PC-3 (cell line): ENCODE measurements around the gene RIMKLB. TPM values are rescaled to one million over a fixed set of nuclear protein-coding genes. Genes with fewer than 3 reads are reported as not detected.

Source experiments
- ATAC-seq: fragments of 200-7000 bp; cut with Tn5 transposase; 2 replicates; pipeline ENCODE4 v1.9.1; 2020; ENCODE audit warnings: mild to moderate bottlenecking, moderate library complexity
- BruUV-seq: library from RNA; stranded (reverse); fragments of 400-500 nt; replicated peaks from 2 replicates; lab custom pipeline; 2021; lab: Mats Ljungman, UMichigan
- CTCF ChIA-PET: fragments of 300-600 bp; sonication (Branson Sonifier 250); formaldehyde crosslinking; loops from one replicate; lab custom pipeline; 2022; ENCODE audit warnings: antibody characterized with exemption; lab: Charles Lee
- POLR2A ChIA-PET: fragments of 300-600 bp; sonication (Branson Sonifier 250); formaldehyde crosslinking; loops from one replicate; lab custom pipeline; 2022; ENCODE audit warnings: antibody characterized with exemption; ENCODE audit not compliant: unreplicated experiment; lab: Charles Lee
- DNase-seq: peaks from one replicate; pipeline ENCODE4 v3.0.0-alpha.2; 2015
- H2AFZ ChIP-seq: fragments of 300-600 bp; sonication (generic); 2 replicates; pipeline ENCODE4 v1.6.0; 2016; ENCODE audit warnings: antibody characterized with exemption, low read length
- H3F3A ChIP-seq: fragments of 300-600 bp; sonication (generic); one replicate; pipeline ENCODE4 v1.6.0; 2017; ENCODE audit warnings: antibody characterized with exemption, low read length, control low read depth, mild to moderate bottlenecking; ENCODE audit not compliant: unreplicated experiment
- H3K27ac ChIP-seq: fragments of 300-600 bp; sonication (generic); 2 replicates; pipeline ENCODE4 v1.5.1; 2016; ENCODE audit warnings: mild to moderate bottlenecking, low read length
- H3K27me3 ChIP-seq: fragments of 300-600 bp; sonication (generic); 2 replicates; pipeline ENCODE4 v1.6.1; 2016; ENCODE audit warnings: low read length, mixed read lengths
- H3K36me3 ChIP-seq: fragments of 300-600 bp; sonication (generic); 2 replicates; pipeline ENCODE4 v1.6.1; 2016; ENCODE audit warnings: low read depth, mixed run types, low read length, mixed read lengths
- H3K4me1 ChIP-seq: fragments of 300-600 bp; sonication (generic); 2 replicates; pipeline ENCODE4 v1.5.1; 2016; ENCODE audit warnings: low read length; ENCODE audit not compliant: insufficient read depth
- H3K4me2 ChIP-seq: fragments of 300-600 bp; sonication (generic); 2 replicates; pipeline ENCODE4 v1.6.0; 2016; ENCODE audit warnings: low read length
- H3K4me3 ChIP-seq: fragments of 300-600 bp; sonication (generic); 2 replicates; pipeline ENCODE4 v1.5.1; 2016; ENCODE audit warnings: mild to moderate bottlenecking, low read length, mixed read lengths
- H3K79me2 ChIP-seq: fragments of 300-600 bp; sonication (generic); 2 replicates; pipeline ENCODE4 v1.6.1; 2017; ENCODE audit warnings: low read length, mixed read lengths
- H3K9ac ChIP-seq: fragments of 300-600 bp; sonication (generic); 2 replicates; pipeline ENCODE4 v1.6.0; 2016; ENCODE audit warnings: mild to moderate bottlenecking, low read length
- H3K9me2 ChIP-seq: fragments of 300-600 bp; sonication (generic); replicated peaks from 2 replicates; pipeline ENCODE4 v1.6.1; 2016; ENCODE audit warnings: mixed run types, low read length, mixed read lengths
- H3K9me3 ChIP-seq: fragments of 300-600 bp; sonication (generic); 2 replicates; pipeline ENCODE4 v1.6.1; 2016; ENCODE audit warnings: low read length, mixed read lengths
- H4K20me1 ChIP-seq: fragments of 300-600 bp; sonication (generic); 2 replicates; pipeline ENCODE4 v1.6.1; 2016; ENCODE audit warnings: low read length, mixed read lengths
- CTCF ChIP-seq: fragments of 300-600 bp; sonication (generic); conservative IDR thresholded peaks from 2 replicates; pipeline ENCODE4 v1.5.1; 2017; ENCODE audit warnings: antibody characterized with exemption, low read depth, mild to moderate bottlenecking, low read length
- EZH2 ChIP-seq: fragments of 300-600 bp; sonication (generic); IDR thresholded peaks from one replicate; pipeline ENCODE4 v1.6.1; 2017; ENCODE audit warnings: antibody characterized with exemption, mild to moderate bottlenecking, low read length; ENCODE audit not compliant: unreplicated experiment
- EZH2phosphoT487 ChIP-seq: fragments of 300-600 bp; sonication (generic); IDR thresholded peaks from 2 replicates; pipeline ENCODE4 v1.6.1; 2018; ENCODE audit warnings: mild to moderate bottlenecking, antibody characterized with exemption, low read length, borderline replicate concordance
- intact Hi-C: fragments of 100-400 bp; cut with micrococcal nuclease; formaldehyde crosslinking; loops from 2 replicates; pipeline ENCODE4 v1.9.0; 2023
- total RNA-seq: library from RNA; depleted of rRNA; stranded (reverse); fragments of >200 nt; gene quantifications from 2 replicates; pipeline ENCODE4 v1.2.3, GENCODE V29; 2014

Gene RIMKLB
- total RNA-seq, 1 experiment from 2014 or later = 1.3 TPM

GRCh38 chr12:8661751-8662150 is 36.0 kb upstream of the RIMKLB start:
- Histone ChIP-seq H3K36me3 (no peaks in the 10 kb centered on the region), H3K4me1 (no peaks in the 10 kb centered on the region), H3K9me2 (no peaks in the 10 kb centered on the region), H3K9me3 (no peaks in the 10 kb centered on the region), H3F3A (no peaks in the 10 kb centered on the region), H3K4me3 (no peak overlapping the region), H3K27me3 (peaks cover 22% of the 10 kb centered on the region), H3K27ac (no peak overlapping the region), H4K20me1 (no peaks in the 10 kb centered on the region), H3K4me2 (no peak overlapping the region), H3K79me2 (no peaks in the 10 kb centered on the region), H3K9ac (no peak overlapping the region), H2AFZ (no peak overlapping the region)
- CTCF ChIA-PET = no interaction called here
- no peak for DNase-seq
- intact Hi-C loops = no loop called here
- TF ChIP-seq CTCF (no peak), EZH2phosphoT487 (no peak), EZH2 (no peak)
- BruUV-seq = no TSS peak
- POLR2A ChIA-PET = no interaction called here
- ATAC-seq = no peak

GRCh38 chr12:8662593-8662992 is 35.2 kb upstream of the RIMKLB start, which contains the start of gene MFAP5:
Gene MFAP5 (minus strand): TSS chr12:8662826. CDS start chr12:8662104, 722 bp downstream.
- H4K20me1 ChIP-seq = no peaks in the 10 kb centered on the region
- no peak within 1 kb of the TSS for H3K27ac ChIP-seq
- H3K9ac ChIP-seq = no peak within 1 kb of the TSS
- DNase-seq (no peak), ATAC-seq (no peak)
- POLR2A ChIA-PET = no interaction called here
- H3K4me3 ChIP-seq = no peak within 1 kb of the TSS
- H3K79me2 ChIP-seq = no peaks in the 10 kb centered on the region
- no peaks in the 10 kb centered on the region for H3K4me1 ChIP-seq
- H3K27me3 ChIP-seq = peaks cover 22% of the 10 kb centered on the region
- CTCF ChIA-PET = no interaction called here
- intact Hi-C loops = no loop called here
- H3F3A ChIP-seq = no peaks in the 10 kb centered on the region
- TF ChIP-seq EZH2phosphoT487 = no peak
- H3K9me2 ChIP-seq = no peaks in the 10 kb centered on the region
- H3K36me3 ChIP-seq = no peaks in the 10 kb centered on the region
- H2AFZ ChIP-seq = no peak within 1 kb of the TSS
- no TSS peak for BruUV-seq
- no peaks in the 10 kb centered on the region for H3K9me3 ChIP-seq
- no peak within 1 kb of the TSS for H3K4me2 ChIP-seq

- DNase-seq = no peak
- POLR2A ChIA-PET = no interaction called here
- no peaks in the 10 kb centered on the region for H3K79me2 ChIP-seq
- no TSS peak for BruUV-seq
- no peak overlapping the region for H2AFZ ChIP-seq
- no peak overlapping the region for H3K4me3 ChIP-seq
- TF ChIP-seq EZH2phosphoT487 = no peak
- no peak for TF ChIP-seq EZH2
- no peak for TF ChIP-seq CTCF
- H3K27me3 ChIP-seq = peaks cover 22% of the 10 kb centered on the region
- ATAC-seq = no peak
- H3F3A ChIP-seq = no peaks in the 10 kb centered on the region
- H3K9ac ChIP-seq = no peak overlapping the region
- no peaks in the 10 kb centered on the region for H3K4me1 ChIP-seq
- no peaks in the 10 kb centered on the region for H4K20me1 ChIP-seq
- H3K27ac ChIP-seq = no peak overlapping the region
- H3K4me2 ChIP-seq = no peak overlapping the region
- intact Hi-C loops = no loop called here
- H3K9me3 ChIP-seq = no peaks in the 10 kb centered on the region
- H3K36me3 ChIP-seq = no peaks in the 10 kb centered on the region
- no peaks in the 10 kb centered on the region for H3K9me2 ChIP-seq
- CTCF ChIA-PET = no interaction called here
Measured at GRCh38 chr12:8664228-8664913, 33.4 kb upstream of the RIMKLB start.
